A673 (cell line): Measurements from ENCODE around the gene PLPP7. TPM values are rescaled to one million over a fixed set of nuclear protein-coding genes. Genes with fewer than 3 reads are reported as not detected.
"Not testable (repeated sequence)": the region's sequence is repeated elsewhere in the genome, so short reads cannot be mapped to it uniquely, and the experiment has no call there.

Experiments used
- BruUV-seq: library from RNA; stranded (reverse); fragments of 400-500 nt; replicated peaks from 2 replicates; lab custom pipeline; 2021; lab: Mats Ljungman, UMichigan
- CTCF ChIA-PET: fragments of 300-600 bp; sonication (Branson Sonifier 250); formaldehyde crosslinking; loops from one replicate; lab custom pipeline; 2022; ENCODE audit warnings: antibody characterized with exemption; lab: Charles Lee
- POLR2A ChIA-PET: fragments of 300-600 bp; sonication (Branson Sonifier 250); formaldehyde crosslinking; loops from one replicate; lab custom pipeline; 2022; ENCODE audit warnings: antibody characterized with exemption; ENCODE audit not compliant: low non-redundant PET; lab: Charles Lee
- DNase-seq: peaks from one replicate; pipeline ENCODE4 v3.0.0-alpha.2; 2015; ENCODE audit warnings: low spot score
- H3K27ac ChIP-seq: fragments of 200-600 bp; sonication (generic); 2 replicates; pipeline ENCODE4 v1.5.1; 2016; ENCODE audit warnings: mixed run types, low read depth, mild to moderate bottlenecking, mixed read lengths, antibody characterized with exemption, low read length; ENCODE audit not compliant: poor library complexity, severe bottlenecking
- H3K27me3 ChIP-seq: fragments of 200-600 bp; sonication (generic); replicated peaks from 2 replicates; pipeline ENCODE4 v1.6.1; 2017; ENCODE audit warnings: mixed run types, low read depth, mild to moderate bottlenecking, mixed read lengths, antibody characterized with exemption, low read length; ENCODE audit not compliant: insufficient read depth, poor library complexity
- H3K36me3 ChIP-seq: fragments of 200-600 bp; sonication (generic); 2 replicates; pipeline ENCODE4 v1.6.1; 2016; ENCODE audit warnings: mixed run types, mild to moderate bottlenecking, mixed read lengths, antibody characterized with exemption, low read length; ENCODE audit not compliant: insufficient read depth, poor library complexity, severe bottlenecking
- H3K4me1 ChIP-seq: fragments of 200-600 bp; sonication (generic); 2 replicates; pipeline ENCODE4 v1.6.1; 2017; ENCODE audit warnings: mixed run types, mild to moderate bottlenecking, mixed read lengths, antibody characterized with exemption, low read length; ENCODE audit not compliant: insufficient read depth, poor library complexity, severe bottlenecking
- H3K4me3 ChIP-seq: fragments of 200-600 bp; sonication (generic); 2 replicates; pipeline ENCODE4 v1.5.1; 2016; ENCODE audit warnings: low read depth, mixed run types, mild to moderate bottlenecking, mixed read lengths, low read length; ENCODE audit not compliant: poor library complexity, severe bottlenecking
- H3K9me3 ChIP-seq: fragments of 200-600 bp; sonication (generic); 2 replicates; pipeline ENCODE4 v1.6.1; 2016; ENCODE audit warnings: mixed run types, low read depth, mild to moderate bottlenecking, mixed read lengths, antibody characterized with exemption, low read length; ENCODE audit not compliant: poor library complexity, severe bottlenecking
- CTCF ChIP-seq: fragments of 300-800, 200-600 bp; sonication (generic); conservative IDR thresholded peaks from 2 replicates; pipeline ENCODE4 v1.5.1; 2017; ENCODE audit warnings: low read depth, mild to moderate bottlenecking, antibody characterized with exemption, low read length, moderate library complexity, mixed read lengths
- EZH2 ChIP-seq: fragments of 200-600 bp; sonication (generic); IDR thresholded peaks from 2 replicates; pipeline ENCODE4 v1.6.1; 2017; ENCODE audit warnings: borderline replicate concordance, low read depth, mild to moderate bottlenecking, mixed read lengths, antibody characterized with exemption, low read length; ENCODE audit not compliant: poor library complexity, severe bottlenecking
- intact Hi-C: fragments of 100-400 bp; cut with micrococcal nuclease; formaldehyde crosslinking; loops from one replicate; pipeline ENCODE4 v1.10.0; 2022; ENCODE audit not compliant: unreplicated experiment
- total RNA-seq: library from RNA; stranded (reverse); gene quantifications from 2 replicates; pipeline ENCODE4 v1.2.3, GENCODE V29; 2021

Gene PLPP7
- total RNA-seq, 1 experiment from 2014 or later, result not detected

DNA sequence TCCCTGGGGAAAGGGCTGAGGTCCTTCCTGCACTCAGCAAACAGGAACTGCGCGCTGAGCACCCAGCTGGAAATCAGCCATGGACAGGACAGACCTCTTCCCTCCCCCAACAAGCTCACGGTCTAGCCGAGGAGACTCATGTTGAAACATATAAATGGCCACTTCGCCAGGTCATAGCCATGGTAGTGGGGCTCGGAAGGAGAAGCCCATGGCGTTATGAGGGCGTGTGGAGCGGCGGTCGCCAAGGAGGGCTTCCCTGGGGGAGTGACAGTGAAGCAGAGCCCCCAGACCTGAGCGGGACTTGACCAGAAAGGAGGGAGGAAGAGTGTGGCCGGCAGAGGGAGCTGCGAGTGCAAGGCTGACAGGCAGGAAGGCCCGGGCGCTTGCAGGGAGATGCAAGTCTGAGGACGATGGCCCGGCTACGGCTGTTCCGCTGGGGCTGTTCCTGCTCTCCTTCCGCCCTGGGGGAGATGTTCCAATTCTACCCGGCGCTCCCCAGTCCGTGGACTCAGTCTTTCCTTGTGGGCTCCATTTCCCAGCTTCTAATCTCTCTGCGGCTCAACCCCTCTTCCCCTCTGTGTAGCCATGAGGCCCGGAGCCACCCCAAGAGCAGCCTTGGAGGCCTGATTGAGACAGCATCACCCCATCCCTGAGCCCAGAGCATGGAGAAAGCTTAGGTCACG is 60.5 kb downstream of the PLPP7 start:
- Histone ChIP-seq H3K27ac (no peak overlapping the region), H3K27me3 (no peaks in the 10 kb centered on the region), H3K4me1 (peaks cover 9% of the 10 kb centered on the region), H3K9me3 (no peaks in the 10 kb centered on the region), H3K4me3 (peak overlapping the region; percentile 39), H3K36me3 (no peaks in the 10 kb centered on the region)
- intact Hi-C loops, result loop anchor here (1.0 to 5.0 kb wide), 2 partner anchors 128 to 397 kb away; no protein-coding TSS in a partner anchor
- DNase-seq, result peak; percentile 91
- POLR2A ChIA-PET, result interaction anchor here (0.7 kb wide), 1 partner anchor 1430 kb away, joined by 3 read pairs; no protein-coding TSS in a partner anchor
- BruUV-seq, result no TSS peak
- CTCF ChIA-PET, result interaction anchor here (0.6 to 1.6 kb wide), 10 partner anchors 10 to 134 kb away, joined by 3 to 11 read pairs (median 4); no protein-coding TSS in a partner anchor
- TF ChIP-seq CTCF, result peak; percentile 95
- TF ChIP-seq EZH2, result no peak

GRCh38 chr9:131356479-131356878 is 67.0 kb downstream of the PLPP7 start:
- POLR2A ChIA-PET, H3K36me3 ChIP-seq, H3K4me1 ChIP-seq, H3K27me3 ChIP-seq, DNase-seq, H3K9me3 ChIP-seq, H3K4me3 ChIP-seq, H3K27ac ChIP-seq, CTCF ChIA-PET, BruUV-seq, intact Hi-C loops: not testable (repeated sequence)

DNA sequence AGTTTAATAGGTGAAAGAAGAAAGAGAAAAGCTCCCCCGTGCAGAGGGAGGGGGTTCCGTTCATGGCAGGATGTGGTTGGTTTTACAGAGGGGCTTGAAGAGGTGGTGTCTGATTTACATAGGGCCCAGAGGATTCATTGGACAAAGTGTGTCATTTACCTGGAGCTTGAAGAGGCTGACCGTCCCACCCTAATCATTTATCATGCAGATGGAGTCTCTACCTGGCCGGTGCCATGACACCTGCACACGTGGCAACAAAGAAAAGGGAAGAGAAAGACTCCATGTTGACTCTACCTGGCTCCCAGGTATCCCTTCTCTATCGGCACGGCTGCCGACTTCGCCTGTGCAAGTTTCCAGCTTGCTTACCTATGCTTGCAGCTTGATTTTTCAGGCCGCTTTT is 69.0 kb downstream of the PLPP7 start:
- Histone ChIP-seq H3K4me1 (peaks cover 6% of the 10 kb centered on the region), H3K4me3 (no peak overlapping the region), H3K27ac (no peak overlapping the region), H3K9me3 (no peaks in the 10 kb centered on the region), H3K36me3 (no peaks in the 10 kb centered on the region), H3K27me3 (no peaks in the 10 kb centered on the region)
- ChIA-PET POLR2A (no interaction called here), CTCF (no interaction called here)
- no TSS peak for BruUV-seq
- TF ChIP-seq CTCF (no peak), EZH2 (no peak)
- intact Hi-C loops, result no loop called here
- no peak for DNase-seq

Other genes with a start within 250 kb of the PLPP7 start
- gene AIF1L, start 193.2 kb upstream of the PLPP7 start, total RNA-seq, result 5.6 and 6.5 TPM in 2 replicates
- gene NUP214, start 164.1 kb upstream of the PLPP7 start, total RNA-seq, result 59.7 and 64.2 TPM in 2 replicates
- 0.84 and 1.7 TPM in 2 replicates for gene FAM78A, start 13.2 kb upstream of the PLPP7 start, total RNA-seq
- gene PRRC2B, start 104.4 kb downstream of the PLPP7 start, total RNA-seq, result 317 and 318 TPM in 2 replicates
- gene POMT1, start 213.2 kb downstream of the PLPP7 start, total RNA-seq, result 39.6 and 41.7 TPM in 2 replicates
- gene UCK1, start 241.5 kb downstream of the PLPP7 start, total RNA-seq, result 48.0 and 51.6 TPM in 2 replicates